Body of pancreas (tissue), 4 donors: ENCODE data around the gene CARMIL3. TPM values are rescaled to one million over a fixed set of nuclear protein-coding genes. Genes with fewer than 3 reads are reported as not detected.

ENCODE experiments used
- ATAC-seq: fragments of 150-250 bp; one replicate; pipeline ENCODE4 v1.9.1; 2016
- DNase-seq, 4 donors: peaks; one replicate each; pipeline ENCODE4 v3.0.0-alpha.2; 2019
- H3K27ac ChIP-seq, 4 donors: fragments of 200-600 bp; sonication (generic); 1 replicate in 3 of 4; 2 replicates in 1 of 4; pipeline versions ENCODE4 v1.5.1 to v1.6.1; 2016 to 2019; ENCODE audit warnings: mild to moderate bottlenecking in 1 of 4, mixed read lengths in 1 of 4, moderate library complexity in 1 of 4
- H3K27me3 ChIP-seq, 2 donors: fragments of 200-600 bp; sonication (generic); one replicate each; pipeline ENCODE4 v1.6.0; 2016; ENCODE audit warnings: mild to moderate bottlenecking in 1 of 2
- H3K36me3 ChIP-seq, 2 donors: fragments of 200-600 bp; sonication (generic); replicated peaks in 1 of 2; 2 replicates each; pipeline ENCODE4 v1.5.1; 2016; ENCODE audit warnings: low read depth in 2 of 2; ENCODE audit not compliant: insufficient read depth in 1 of 2
- H3K4me1 ChIP-seq: fragments of 200-600 bp; sonication (generic); one replicate; pipeline ENCODE4 v1.6.0; 2016
- H3K4me3 ChIP-seq, 2 donors: fragments of 200-600 bp; sonication (generic); 1 replicate in 1 of 2; 2 replicates in 1 of 2; pipeline ENCODE4 v1.5.1; 2016 to 2019
- H3K9me3 ChIP-seq, 3 donors: fragments of 200-600 bp; sonication (generic); 1 replicate in 2 of 3; 2 replicates in 1 of 3; pipeline ENCODE4 v1.5.1; 2016
- CTCF ChIP-seq, 7 experiments: fragments of 450-650 bp in 4 of 7; fragments of 200-600 bp in 3 of 7; sonication (generic) in 3 of 7; IDR thresholded peaks; one replicate each; pipeline ENCODE4 v1.5.1; 2016 to 2019; ENCODE audit warnings: antibody characterized with exemption in 7 of 7
- POLR2A ChIP-seq, 3 donors: fragments of 450-650 bp; IDR thresholded peaks; one replicate each; pipeline ENCODE4 v1.6.1; 2016; ENCODE audit warnings: antibody characterized with exemption in 3 of 3, mild to moderate bottlenecking in 2 of 3
- WGBS, 2 donors: methylation state at CpG; one replicate each; pipeline ENCODE4 v1.1.5; 2017; 5-methylcytosine and 5-hydroxymethylcytosine counted together
- intact Hi-C: fragments of 100-400 bp; cut with DNase I; formaldehyde crosslinking; loops from one replicate; pipeline ENCODE4 v1.15.1; 2023
- total RNA-seq, 2 donors: library from RNA; depleted of rRNA; stranded (reverse); fragments of >200 nt; gene quantifications; one replicate each; pipeline ENCODE4 v1.1.0, GENCODE V29; 2016

Gene CARMIL3
- total RNA-seq, 2 donors from 2014 or later, result 0.78 to 0.99 TPM

GRCh38 chr14:24094841-24095270 is 43.0 kb downstream of the CARMIL3 start:
- no peaks in the 10 kb centered on the region for H3K9me3 ChIP-seq
- H3K36me3 ChIP-seq, result no peaks in the 10 kb centered on the region
- H3K27me3 ChIP-seq, result no peaks in the 10 kb centered on the region
- ATAC-seq (no peak), DNase-seq (peak in 3 of 4 donors; percentile 38 to 39 (median 39))
- intact Hi-C loops, result no loop called here
- H3K4me3 ChIP-seq, result peak overlapping the region; percentile 39 to 44
- peak overlapping the region; percentile 92 to 98 (median 96) for H3K27ac ChIP-seq
- H3K4me1 ChIP-seq, result peaks cover 71% of the 10 kb centered on the region
- no peak for TF ChIP-seq CTCF (IDR thresholded peaks at IDR 0.05)
- no peak for TF ChIP-seq POLR2A (IDR thresholded peaks at IDR 0.05)
- 0 to 3% methylated on average over 6 to 14 of the region's 14 CpGs for WGBS, 2 donors

GRCh38 chr14:24095271-24096068 is 43.7 kb downstream of the CARMIL3 start:
- peaks cover 72% of the 10 kb centered on the region for H3K4me1 ChIP-seq
- H3K27ac ChIP-seq, result peak overlapping the region; percentile 92 to 98 (median 96)
- ATAC-seq (no peak), DNase-seq (peak in 3 of 4 donors; percentile 43 to 46 (median 43))
- WGBS, 2 donors, result 25 to 40% methylated on average over 11 to 12 of the region's 12 CpGs
- peak in 1 of 3 donors; percentile 32 for TF ChIP-seq POLR2A (IDR thresholded peaks at IDR 0.05)
- TF ChIP-seq CTCF (IDR thresholded peaks at IDR 0.05), result no peak
- H3K4me3 ChIP-seq, result peak overlapping the region; percentile 39 to 44
- no peaks in the 10 kb centered on the region for H3K9me3 ChIP-seq
- H3K27me3 ChIP-seq, result no peaks in the 10 kb centered on the region
- intact Hi-C loops, result no loop called here
- no peaks in the 10 kb centered on the region for H3K36me3 ChIP-seq

DNA sequence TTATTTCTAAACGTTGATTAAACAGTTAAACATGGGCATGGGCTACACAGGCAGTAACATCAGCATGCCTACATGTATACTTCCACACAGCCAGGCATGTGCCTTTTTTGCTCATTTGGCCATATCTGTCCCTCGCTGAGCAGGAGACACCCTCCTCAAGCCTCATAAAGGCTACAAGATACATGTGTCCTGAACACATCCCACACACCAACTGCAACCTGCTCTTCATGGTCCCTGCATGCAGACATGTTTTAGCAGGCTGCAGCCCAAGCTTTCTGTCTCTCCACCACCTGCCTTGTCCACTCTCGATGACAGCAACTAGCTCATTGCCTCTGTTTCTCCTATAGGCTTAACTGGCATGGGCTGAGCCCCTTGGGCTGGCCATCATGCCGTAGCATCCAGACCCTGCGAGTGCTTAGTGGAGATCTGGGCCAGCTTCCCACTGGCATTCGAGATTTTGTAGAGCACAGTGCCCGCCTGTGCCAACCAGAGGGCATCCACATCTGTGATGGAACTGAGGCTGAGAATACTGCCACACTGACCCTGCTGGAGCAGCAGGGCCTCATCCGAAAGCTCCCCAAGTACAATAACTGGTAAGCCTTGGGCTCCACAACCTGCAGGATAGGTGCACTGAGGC is 44.9 kb downstream of the CARMIL3 start:
- TF ChIP-seq CTCF (IDR thresholded peaks at IDR 0.05) (no peak), POLR2A (IDR thresholded peaks at IDR 0.05) (no peak)
- intact Hi-C loops, result no loop called here
- ATAC-seq (no peak), DNase-seq (no peak)
- H3K4me3 ChIP-seq, result no peak overlapping the region
- no peaks in the 10 kb centered on the region for H3K9me3 ChIP-seq
- 91 to 93% methylated on average over 3 to 8 of the region's 8 CpGs for WGBS, 2 donors
- peak overlapping the region in 1 of 4 donors; percentile 14 for H3K27ac ChIP-seq
- no peaks in the 10 kb centered on the region for H3K27me3 ChIP-seq
- no peaks in the 10 kb centered on the region for H3K36me3 ChIP-seq
- H3K4me1 ChIP-seq, result peaks cover 70% of the 10 kb centered on the region

- DNase-seq, result no peak
- 87 to 88% methylated on average over 11 to 15 of the region's 16 CpGs for WGBS, 2 donors
- Histone ChIP-seq H3K4me1 (peaks cover 57% of the 10 kb centered on the region), H3K4me3 (no peak overlapping the region), H3K27me3 (no peaks in the 10 kb centered on the region), H3K36me3 (peaks cover 0 to under 1% of the 10 kb centered on the region in 2 donors), H3K27ac (peak overlapping the region; percentile 56 to 82 (median 71)), H3K9me3 (no peaks in the 10 kb centered on the region)
- intact Hi-C loops, result no loop called here
- ATAC-seq, result no peak
- TF ChIP-seq POLR2A (IDR thresholded peaks at IDR 0.05), result no peak
- TF ChIP-seq CTCF (IDR thresholded peaks at IDR 0.05), result no peak
Observed at GRCh38 chr14:24098229-24098926, 46.6 kb downstream of the CARMIL3 start.
